GM23338 (cell line): Measurements from ENCODE around the gene MYL6. TPM values are rescaled to one million over a fixed set of nuclear protein-coding genes. Genes with fewer than 3 reads are reported as not detected.

Source experiments
- ATAC-seq: fragments of 200-7000 bp; cut with Tn5 transposase; 3 replicates; pipeline ENCODE4 v1.9.1; 2020
- DNase-seq: peaks from one replicate; pipeline ENCODE4 v3.0.0-alpha.2; 2015; ENCODE audit warnings: low spot score
- H2AFZ ChIP-seq: fragments of 200-600 bp; sonication (generic); 2 replicates; pipeline ENCODE4 v1.8.0; 2016; ENCODE audit warnings: antibody characterized with exemption, mild to moderate bottlenecking, moderate library complexity
- H3F3A ChIP-seq: fragments of 200-600 bp; sonication (generic); replicated peaks from 2 replicates; pipeline ENCODE4 v1.8.0; 2017; ENCODE audit warnings: antibody characterized with exemption, mixed run types, low read depth
- H3K27ac ChIP-seq: fragments of 200-600 bp; sonication (generic); 2 replicates; pipeline ENCODE4 v1.6.1; 2016; ENCODE audit warnings: low read depth
- H3K27me3 ChIP-seq: fragments of 200-600 bp; sonication (generic); 2 replicates; pipeline ENCODE4 v1.8.0; 2016; ENCODE audit warnings: mild to moderate bottlenecking, mixed run types, moderate library complexity; ENCODE audit not compliant: insufficient read depth
- H3K36me3 ChIP-seq: fragments of 200-600 bp; sonication (generic); 2 replicates; pipeline ENCODE4 v1.8.0; 2016; ENCODE audit warnings: mild to moderate bottlenecking; ENCODE audit not compliant: insufficient read depth
- H3K4me1 ChIP-seq: fragments of 200-600 bp; sonication (generic); 2 replicates; pipeline ENCODE4 v1.8.0; 2016; ENCODE audit warnings: mild to moderate bottlenecking, moderate library complexity; ENCODE audit not compliant: insufficient read depth
- H3K4me2 ChIP-seq: fragments of 200-600 bp; sonication (generic); 2 replicates; pipeline ENCODE4 v1.7.1; 2017; ENCODE audit warnings: mixed run types
- H3K4me3 ChIP-seq: fragments of 200-600 bp; sonication (generic); 2 replicates; pipeline ENCODE4 v1.6.1; 2016; ENCODE audit warnings: mixed run types
- H3K79me2 ChIP-seq: fragments of 200-600 bp; sonication (generic); replicated peaks from 2 replicates; pipeline ENCODE4 v1.8.0; 2017; ENCODE audit warnings: mild to moderate bottlenecking; ENCODE audit not compliant: insufficient read depth
- H3K9me2 ChIP-seq: fragments of 200-600 bp; sonication (generic); 2 replicates; pipeline ENCODE4 v1.8.0; 2017; ENCODE audit not compliant: insufficient read depth
- H4K20me1 ChIP-seq: fragments of 200-600 bp; sonication (generic); replicated peaks from 2 replicates; pipeline ENCODE4 v1.8.0; 2017; ENCODE audit warnings: mild to moderate bottlenecking; ENCODE audit not compliant: insufficient read depth
- H3K27ac Mint-ChIP-seq: 2 replicates; pipeline ENCODE4 v1.8.0; 2020; ENCODE audit warnings: inconsistent platforms, mild to moderate bottlenecking, moderate library complexity, mixed read lengths
- H3K27me3 Mint-ChIP-seq: 3 replicates; pipeline ENCODE4 v1.8.0; 2022; ENCODE audit warnings: low read depth, mild to moderate bottlenecking, moderate library complexity, mixed read lengths, inconsistent platforms; ENCODE audit not compliant: insufficient read depth, poor library complexity
- H3K36me3 Mint-ChIP-seq: 3 replicates; pipeline ENCODE4 v1.8.0; 2021; ENCODE audit warnings: low read depth, mild to moderate bottlenecking, inconsistent platforms, moderate library complexity, mixed read lengths
- H3K4me1 Mint-ChIP-seq: 3 replicates; pipeline ENCODE4 v1.8.0; 2020; ENCODE audit warnings: mild to moderate bottlenecking, inconsistent platforms, mixed read lengths
- H3K4me3 Mint-ChIP-seq: 3 replicates; pipeline ENCODE4 v1.8.0; 2021; ENCODE audit warnings: moderate library complexity, mild to moderate bottlenecking, inconsistent platforms, mixed read lengths
- H3K9me3 Mint-ChIP-seq: 3 replicates; pipeline ENCODE4 v1.8.0; 2020; ENCODE audit warnings: moderate library complexity, mild to moderate bottlenecking, inconsistent platforms, mixed read lengths
- CREB1 ChIP-seq: fragments of 250-450 bp; sonication (Bioruptor Pico); IDR thresholded peaks from 2 replicates; pipeline ENCODE4 v1.5.0; 2020; ENCODE audit warnings: low read depth, mild to moderate bottlenecking, moderate library complexity
- CTCF ChIP-seq, 2 experiments: fragments of 200-600 bp in 1 of 2; sonication (generic) in 1 of 2; conservative IDR thresholded peaks; 2 replicates each; pipeline versions ENCODE4 v1.5.1 to v1.6.1; 2016 to 2017; ENCODE audit warnings: antibody characterized with exemption in 2 of 2, low read depth in 2 of 2, mild to moderate bottlenecking in 2 of 2, moderate library complexity in 1 of 2
- ETS1 ChIP-seq: IDR thresholded peaks from 2 replicates; pipeline ENCODE4 v1.6.1; 2016; ENCODE audit warnings: antibody characterized with exemption
- EZH2 ChIP-seq: fragments of 200-600 bp; sonication (generic); IDR thresholded peaks from one replicate; pipeline ENCODE4 v1.8.0; 2017; ENCODE audit warnings: antibody characterized with exemption, mild to moderate bottlenecking, low read depth; ENCODE audit not compliant: unreplicated experiment
- EZH2phosphoT487 ChIP-seq: fragments of 200-600 bp; sonication (generic); IDR thresholded peaks from one replicate; pipeline ENCODE4 v1.8.1; 2018; ENCODE audit warnings: antibody characterized with exemption; ENCODE audit not compliant: unreplicated experiment
- JUNB ChIP-seq: IDR thresholded peaks from one replicate; pipeline ENCODE4 v1.6.1; 2016; ENCODE audit warnings: antibody characterized with exemption; ENCODE audit not compliant: unreplicated experiment
- NANOG ChIP-seq: IDR thresholded peaks from 2 replicates; pipeline ENCODE4 v1.6.1; 2016; ENCODE audit warnings: antibody characterized with exemption, borderline replicate concordance
- POLR2AphosphoS5 ChIP-seq: IDR thresholded peaks from 2 replicates; pipeline ENCODE4 v1.6.1; 2016; ENCODE audit warnings: antibody characterized with exemption, low read depth
- STAT1 ChIP-seq: IDR thresholded peaks from one replicate; pipeline ENCODE4 v1.6.1; 2016; ENCODE audit warnings: antibody characterized with exemption; ENCODE audit not compliant: unreplicated experiment
- ZNF114 ChIP-seq: fragments of 250-450 bp; sonication (Bioruptor Pico); IDR thresholded peaks from 2 replicates; pipeline ENCODE4 v1.5.0; 2020; ENCODE audit warnings: mild to moderate bottlenecking, moderate library complexity
- ZNF331 ChIP-seq: fragments of 250-450 bp; sonication (Bioruptor Pico); IDR thresholded peaks from 2 replicates; pipeline ENCODE4 v1.5.0; 2020; ENCODE audit warnings: low read depth, mild to moderate bottlenecking, moderate library complexity
- ZNF462 ChIP-seq: fragments of 250-450 bp; sonication (Bioruptor Pico); IDR thresholded peaks from 2 replicates; pipeline ENCODE4 v1.5.0; 2020; ENCODE audit warnings: mild to moderate bottlenecking, moderate library complexity
- polyA plus RNA-seq: library from polyadenylated mRNA; unstranded; fragments of >200 nt; fragmentation: Nextera tagmentation; extraction: Ambion mirVana; gene quantifications from 2 replicates; pipeline ENCODE4 v1.2.1, GENCODE V29; 2016
- total RNA-seq: library from RNA; depleted of rRNA; stranded (reverse); fragments of >200 nt; shearing (Covaris generic); gene quantifications from 2 replicates; pipeline ENCODE4 v1.2.3, GENCODE V29; 2014
- TF ChIP-seq, protein P1 (sequence below): IDR thresholded peaks from one replicate; pipeline ENCODE4 v1.6.1; 2018; ENCODE audit warnings: antibody characterized with exemption; ENCODE audit not compliant: unreplicated experiment

The MYL6 gene
- total and polyA plus RNA-seq, 2 experiments from 2014 or later: 1,092 to 1,545 TPM

- DNase-seq: no peak
- TF ChIP-seq JUNB (no peak), EZH2 (no peak), POLR2AphosphoS5 (no peak), ZNF114 (no peak), STAT1 (no peak), EZH2phosphoT487 (no peak), ZNF462 (CRISPR knock-in tag) (no peak), CTCF (conservative IDR thresholded peaks at IDR 0.05; ENCODE audit: low read depth in 2 of 2) (no peak), ETS1 (no peak), NANOG (no peak), ZNF331 (CRISPR knock-in tag) (no peak), CREB1 (CRISPR knock-in tag) (no peak)
- TF ChIP-seq, protein P1, sequence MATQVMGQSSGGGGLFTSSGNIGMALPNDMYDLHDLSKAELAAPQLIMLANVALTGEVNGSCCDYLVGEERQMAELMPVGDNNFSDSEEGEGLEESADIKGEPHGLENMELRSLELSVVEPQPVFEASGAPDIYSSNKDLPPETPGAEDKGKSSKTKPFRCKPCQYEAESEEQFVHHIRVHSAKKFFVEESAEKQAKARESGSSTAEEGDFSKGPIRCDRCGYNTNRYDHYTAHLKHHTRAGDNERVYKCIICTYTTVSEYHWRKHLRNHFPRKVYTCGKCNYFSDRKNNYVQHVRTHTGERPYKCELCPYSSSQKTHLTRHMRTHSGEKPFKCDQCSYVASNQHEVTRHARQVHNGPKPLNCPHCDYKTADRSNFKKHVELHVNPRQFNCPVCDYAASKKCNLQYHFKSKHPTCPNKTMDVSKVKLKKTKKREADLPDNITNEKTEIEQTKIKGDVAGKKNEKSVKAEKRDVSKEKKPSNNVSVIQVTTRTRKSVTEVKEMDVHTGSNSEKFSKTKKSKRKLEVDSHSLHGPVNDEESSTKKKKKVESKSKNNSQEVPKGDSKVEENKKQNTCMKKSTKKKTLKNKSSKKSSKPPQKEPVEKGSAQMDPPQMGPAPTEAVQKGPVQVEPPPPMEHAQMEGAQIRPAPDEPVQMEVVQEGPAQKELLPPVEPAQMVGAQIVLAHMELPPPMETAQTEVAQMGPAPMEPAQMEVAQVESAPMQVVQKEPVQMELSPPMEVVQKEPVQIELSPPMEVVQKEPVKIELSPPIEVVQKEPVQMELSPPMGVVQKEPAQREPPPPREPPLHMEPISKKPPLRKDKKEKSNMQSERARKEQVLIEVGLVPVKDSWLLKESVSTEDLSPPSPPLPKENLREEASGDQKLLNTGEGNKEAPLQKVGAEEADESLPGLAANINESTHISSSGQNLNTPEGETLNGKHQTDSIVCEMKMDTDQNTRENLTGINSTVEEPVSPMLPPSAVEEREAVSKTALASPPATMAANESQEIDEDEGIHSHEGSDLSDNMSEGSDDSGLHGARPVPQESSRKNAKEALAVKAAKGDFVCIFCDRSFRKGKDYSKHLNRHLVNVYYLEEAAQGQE: no peak
- Mint-ChIP-seq H3K27me3 (peaks cover 19% of the 10 kb centered on the region), H3K27ac (no peak overlapping the region), H3K4me1 (peaks cover 21% of the 10 kb centered on the region), H3K36me3 (peaks cover 33% of the 10 kb centered on the region), H3K4me3 (no peak overlapping the region; the same call in 2 of the 3 replicates), H3K9me3 (peaks cover 6% of the 10 kb centered on the region; the same call in 2 of the 3 replicates)
- no peaks in the 10 kb centered on the region for H4K20me1 ChIP-seq
- H2AFZ ChIP-seq: no peak overlapping the region
- no peaks in the 10 kb centered on the region for H3K9me2 ChIP-seq
- no peak overlapping the region for H3K4me2 ChIP-seq
- H3K27me3 ChIP-seq: no peaks in the 10 kb centered on the region
- peaks cover 20% of the 10 kb centered on the region for H3F3A ChIP-seq
- peaks cover 12% of the 10 kb centered on the region for H3K79me2 ChIP-seq
- no peak for ATAC-seq
- H3K36me3 ChIP-seq: peaks cover 4% of the 10 kb centered on the region; the same call in 1 of the 2 replicates
- no peak overlapping the region for H3K4me3 ChIP-seq
- peaks cover 10% of the 10 kb centered on the region for H3K4me1 ChIP-seq
- H3K27ac ChIP-seq: no peak overlapping the region
These were observed 36.8 kb upstream of the MYL6 start for GRCh38 chr12:56121204-56121870.
